Calu3 (cell line): ENCODE measurements around the gene PNPLA7. TPM values are rescaled to one million over a fixed set of nuclear protein-coding genes. Genes with fewer than 3 reads are reported as not detected.

ENCODE experiments used
- BruUV-seq: library from RNA; stranded (reverse); fragments of 400-500 nt; replicated peaks from 2 replicates; lab custom pipeline; 2021; lab: Mats Ljungman, UMichigan
- CTCF ChIA-PET: fragments of 300-600 bp; sonication (Branson Sonifier 250); formaldehyde crosslinking; loops from one replicate; lab custom pipeline; 2022; ENCODE audit warnings: antibody characterized with exemption; lab: Charles Lee
- DNase-seq: peaks from one replicate; pipeline ENCODE4 v3.0.0; 2022
- H3K27ac Mint-ChIP-seq: one replicate; pipeline ENCODE4 v1.8.0; 2022; ENCODE audit warnings: mixed read lengths; ENCODE audit not compliant: unreplicated experiment
- H3K27me3 Mint-ChIP-seq: one replicate; pipeline ENCODE4 v1.8.0; 2022; ENCODE audit warnings: mixed read lengths; ENCODE audit not compliant: unreplicated experiment
- H3K36me3 Mint-ChIP-seq: one replicate; pipeline ENCODE4 v1.8.0; 2022; ENCODE audit warnings: mild to moderate bottlenecking, moderate library complexity, mixed read lengths; ENCODE audit not compliant: insufficient read depth, unreplicated experiment
- H3K4me1 Mint-ChIP-seq: one replicate; pipeline ENCODE4 v1.8.0; 2022; ENCODE audit warnings: mild to moderate bottlenecking, low read depth, mixed read lengths; ENCODE audit not compliant: unreplicated experiment
- H3K4me3 Mint-ChIP-seq: one replicate; pipeline ENCODE4 v1.8.0; 2022; ENCODE audit warnings: mild to moderate bottlenecking, low read depth, moderate library complexity, mixed read lengths; ENCODE audit not compliant: unreplicated experiment
- H3K9me3 Mint-ChIP-seq: one replicate; pipeline ENCODE4 v1.8.0; 2022; ENCODE audit warnings: low read depth, mixed read lengths; ENCODE audit not compliant: unreplicated experiment
- CTCF ChIP-seq: fragments of 200-600 bp; IDR thresholded peaks from one replicate; pipeline ENCODE4 v1.8.0; 2022; ENCODE audit warnings: antibody characterized with exemption; ENCODE audit not compliant: unreplicated experiment
- intact Hi-C: fragments of 100-400 bp; cut with micrococcal nuclease; formaldehyde crosslinking; loops from one replicate; pipeline ENCODE4 v1.10.0; 2022; ENCODE audit not compliant: unreplicated experiment
- total RNA-seq: library from RNA; stranded (reverse); gene quantifications from 2 replicates; pipeline ENCODE4 v1.2.3, GENCODE V29; 2022

Gene PNPLA7
- total RNA-seq, 1 experiment from 2014 or later, result 1.8 TPM

- Mint-ChIP-seq H3K36me3 (peaks cover 28% of the 10 kb centered on the region), H3K9me3 (peaks cover 4% of the 10 kb centered on the region), H3K4me1 (no peaks in the 10 kb centered on the region), H3K27ac (no peak overlapping the region), H3K4me3 (no peak overlapping the region), H3K27me3 (peaks cover 51% of the 10 kb centered on the region)
- TF ChIP-seq CTCF, result no peak
- CTCF ChIA-PET, result no interaction called here
- intact Hi-C loops, result no loop called here
- DNase-seq, result no peak
- BruUV-seq, result no TSS peak
Measured at GRCh38 chr9:137504432-137504777, 45.8 kb downstream of the PNPLA7 start.

- Mint-ChIP-seq H3K27me3 (peaks cover 64% of the 10 kb centered on the region), H3K9me3 (peaks cover 4% of the 10 kb centered on the region), H3K27ac (peak overlapping the region; percentile 75), H3K4me3 (peak overlapping the region; percentile 33), H3K36me3 (peaks cover 28% of the 10 kb centered on the region), H3K4me1 (no peaks in the 10 kb centered on the region)
- TF ChIP-seq CTCF, result no peak
- DNase-seq, result peak; percentile 29
- CTCF ChIA-PET, result no interaction called here
- intact Hi-C loops, result no loop called here
- no TSS peak for BruUV-seq
Measured at GRCh38 chr9:137502008-137502911, 47.9 kb downstream of the PNPLA7 start.

GRCh38 chr9:137501457-137501856 is 48.7 kb downstream of the PNPLA7 start:
- Mint-ChIP-seq H3K4me3 (peak overlapping the region; percentile 33), H3K9me3 (peaks cover 4% of the 10 kb centered on the region), H3K36me3 (peaks cover 28% of the 10 kb centered on the region), H3K4me1 (no peaks in the 10 kb centered on the region), H3K27ac (peak overlapping the region; percentile 75), H3K27me3 (peaks cover 64% of the 10 kb centered on the region)
- intact Hi-C loops, result no loop called here
- TF ChIP-seq CTCF, result no peak
- CTCF ChIA-PET, result no interaction called here
- no TSS peak for BruUV-seq
- DNase-seq, result no peak

- Mint-ChIP-seq H3K27me3 (peaks cover 64% of the 10 kb centered on the region), H3K36me3 (peaks cover 23% of the 10 kb centered on the region), H3K9me3 (peaks cover 4% of the 10 kb centered on the region), H3K4me3 (no peak overlapping the region), H3K27ac (no peak overlapping the region), H3K4me1 (no peaks in the 10 kb centered on the region)
- no peak for DNase-seq
- intact Hi-C loops, result no loop called here
- no TSS peak for BruUV-seq
- CTCF ChIA-PET, result no interaction called here
- TF ChIP-seq CTCF, result no peak
Measured at GRCh38 chr9:137500666-137501397, 49.4 kb downstream of the PNPLA7 start.
